IPS-NIHi7 (cell line): ENCODE data around the gene ACR.
A peak's percentile ranks its signal among the peaks of the same experiment; 100 is the strongest.

ENCODE experiments used
- DNase-seq: peaks from one replicate; pipeline ENCODE4 v3.0.0; 2012; ENCODE audit warnings: mixed read lengths; ENCODE audit errors: extremely low spot score

ACR gene

GRCh38 chr22:50717709-50718351, 20.2 kb upstream of the ACR start:
- DNase-seq = no peak

GRCh38 chr22:50718352-50718709, 19.7 kb upstream of the ACR start:
- no peak for DNase-seq

GRCh38 chr22:50719814-50720300, 18.1 kb upstream of the ACR start:
- peak; percentile 37 for DNase-seq

GRCh38 chr22:50720301-50721256, 17.4 kb upstream of the ACR start:
- DNase-seq = peak; percentile 53

GRCh38 chr22:50721257-50721844, 16.7 kb upstream of the ACR start:
- DNase-seq = no peak

GRCh38 chr22:50722048-50722701, 15.8 kb upstream of the ACR start:
- no peak for DNase-seq

GRCh38 chr22:50722716-50723428, 15.1 kb upstream of the ACR start:
- DNase-seq = no peak

GRCh38 chr22:50723991-50724390, 14.0 kb upstream of the ACR start:
- no peak for DNase-seq

- no peak for DNase-seq
Measured at GRCh38 chr22:50724616-50725015, 13.4 kb upstream of the ACR start.

- DNase-seq = no peak
Measured at GRCh38 chr22:50725597-50725996, 12.4 kb upstream of the ACR start.

- DNase-seq = no peak
Measured at GRCh38 chr22:50726643-50727340, 11.2 kb upstream of the ACR start.

- no peak for DNase-seq
Measured at GRCh38 chr22:50727678-50728522, 10.1 kb upstream of the ACR start.

- no peak for DNase-seq
Measured at GRCh38 chr22:50728523-50728931, 9.5 kb upstream of the ACR start.

- DNase-seq = no peak
Measured at GRCh38 chr22:50729391-50730012, 8.5 kb upstream of the ACR start.

- DNase-seq = no peak
Measured at GRCh38 chr22:50730013-50730891, 7.8 kb upstream of the ACR start.

GRCh38 chr22:50730941-50731661, 6.9 kb upstream of the ACR start:
- DNase-seq = no peak

GRCh38 chr22:50731811-50732624, 6.0 kb upstream of the ACR start:
- DNase-seq = peak; percentile 72
